Measurements from ENCODE around the gene TRAF3.

DNA sequence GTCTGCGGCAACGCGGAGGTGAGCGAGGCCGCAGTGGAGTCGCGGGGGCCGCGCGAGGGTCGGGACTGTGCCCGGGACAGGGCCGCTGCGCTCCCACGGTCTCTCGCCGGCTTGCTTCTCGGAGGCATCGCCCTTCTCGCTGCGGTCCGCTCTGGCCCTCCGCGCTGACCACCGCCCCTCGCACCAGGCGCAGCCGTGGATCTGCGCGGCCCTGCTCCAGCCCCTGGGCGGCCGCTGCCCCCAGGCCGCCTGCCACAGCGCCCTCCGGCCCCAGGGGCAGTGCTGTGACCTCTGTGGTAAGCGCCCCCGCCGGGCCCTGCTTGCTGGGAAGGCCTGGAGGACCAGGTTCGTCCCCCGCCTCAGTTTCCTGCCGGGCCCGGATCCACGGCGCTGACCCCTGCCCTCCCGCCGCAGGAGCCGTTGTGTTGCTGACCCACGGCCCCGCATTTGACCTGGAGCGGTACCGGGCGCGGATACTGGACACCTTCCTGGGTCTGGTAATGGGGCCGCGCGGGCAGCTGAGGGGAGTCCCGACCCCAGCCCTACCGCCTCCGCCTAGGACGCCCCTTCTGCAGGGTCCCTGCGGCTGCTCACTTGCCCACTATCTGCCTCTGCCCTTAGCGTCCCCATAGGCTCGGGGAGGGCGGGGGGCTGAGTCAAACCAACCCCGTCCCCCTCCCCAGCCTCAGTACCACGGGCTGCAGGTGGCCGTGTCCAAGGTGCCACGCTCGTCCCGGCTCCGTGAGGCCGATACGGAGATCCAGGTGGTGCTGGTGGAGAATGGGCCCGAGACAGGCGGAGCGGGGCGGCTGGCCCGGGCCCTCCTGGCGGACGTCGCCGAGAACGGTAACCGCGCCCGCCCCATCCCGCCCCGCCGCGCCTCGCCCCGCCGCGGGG, 152.2 kb downstream of the TRAF3 start:
- TF ChIP-seq EZH2 (IDR thresholded peaks at IDR 0.05; ENCODE audit: borderline replicate concordance, low read depth, low read length, poor library complexity, severe bottlenecking): no peak
- TF ChIP-seq CTCF (conservative IDR thresholded peaks at IDR 0.05; ENCODE audit: low read depth, low read length): no peak

Data from A673 (cell line).